GM18870 (cell line): Measurements from ENCODE around the gene THAP4.

Experiments
- ATAC-seq: cut with Tn5 transposase; IDR thresholded peaks from one replicate; pipeline ENCODE4 v1.9.1; 2021; ENCODE audit warnings: moderate library complexity; ENCODE audit not compliant: unreplicated experiment

Gene THAP4

GRCh38 chr2:241551998-241552737, 84.8 kb downstream of the THAP4 start:
- ATAC-seq = no peak

GRCh38 chr2:241551599-241551997, 85.4 kb downstream of the THAP4 start:
- no peak for ATAC-seq

GRCh38 chr2:241550616-241551580, 86.1 kb downstream of the THAP4 start:
- no peak for ATAC-seq

- no peak for ATAC-seq
These were observed 88.5 kb downstream of the THAP4 start for GRCh38 chr2:241548451-241548835.

GRCh38 chr2:241547781-241548450, 89.0 kb downstream of the THAP4 start:
- ATAC-seq = no peak

GRCh38 chr2:241546771-241547498, 90.0 kb downstream of the THAP4 start:
- ATAC-seq = no peak

- ATAC-seq = no peak
These were observed 91.2 kb downstream of the THAP4 start for GRCh38 chr2:241545523-241546473.

GRCh38 chr2:241545106-241545505, 91.9 kb downstream of the THAP4 start:
- no peak for ATAC-seq

GRCh38 chr2:241542278-241542605, 94.7 kb downstream of the THAP4 start:
- ATAC-seq = no peak

- ATAC-seq = no peak
These were observed 95.2 kb downstream of the THAP4 start for GRCh38 chr2:241541564-241542277.

- ATAC-seq = no peak
These were observed 96.0 kb downstream of the THAP4 start for GRCh38 chr2:241540771-241541561.

GRCh38 chr2:241540401-241540770, 96.6 kb downstream of the THAP4 start:
- ATAC-seq = no peak

- no peak for ATAC-seq
These were observed 97.2 kb downstream of the THAP4 start for GRCh38 chr2:241539616-241540374.

- ATAC-seq = no peak
These were observed 97.9 kb downstream of the THAP4 start for GRCh38 chr2:241538838-241539615.

GRCh38 chr2:241535871-241536655, 100.9 kb downstream of the THAP4 start:
- ATAC-seq = no peak

- ATAC-seq = no peak
These were observed 102.1 kb downstream of the THAP4 start for GRCh38 chr2:241534701-241535375.
